GM13976 (cell line): Measurements from ENCODE around the gene FFAR4.

ENCODE experiments used
- DNase-seq: peaks from one replicate; pipeline ENCODE4 v3.0.0; 2012; ENCODE audit warnings: low spot score
- in situ Hi-C: fragments of 300-500 bp; cut with MboI; formaldehyde crosslinking; loops from one replicate; pipeline ENCODE4 v1.12.0; 2022; ENCODE audit warnings: low sequenced_read_pairs, mixed read lengths, inconsistent platforms; ENCODE audit not compliant: unreplicated experiment
- TF ChIP-seq, protein P1 (sequence below): IDR thresholded peaks from 2 replicates; pipeline ENCODE4 v1.5.1; 2012; ENCODE audit warnings: borderline replicate concordance, mild to moderate bottlenecking; ENCODE audit not compliant: insufficient read depth; ENCODE audit errors: extremely low read depth, missing control alignments, control extremely low read depth

FFAR4 gene

DNA sequence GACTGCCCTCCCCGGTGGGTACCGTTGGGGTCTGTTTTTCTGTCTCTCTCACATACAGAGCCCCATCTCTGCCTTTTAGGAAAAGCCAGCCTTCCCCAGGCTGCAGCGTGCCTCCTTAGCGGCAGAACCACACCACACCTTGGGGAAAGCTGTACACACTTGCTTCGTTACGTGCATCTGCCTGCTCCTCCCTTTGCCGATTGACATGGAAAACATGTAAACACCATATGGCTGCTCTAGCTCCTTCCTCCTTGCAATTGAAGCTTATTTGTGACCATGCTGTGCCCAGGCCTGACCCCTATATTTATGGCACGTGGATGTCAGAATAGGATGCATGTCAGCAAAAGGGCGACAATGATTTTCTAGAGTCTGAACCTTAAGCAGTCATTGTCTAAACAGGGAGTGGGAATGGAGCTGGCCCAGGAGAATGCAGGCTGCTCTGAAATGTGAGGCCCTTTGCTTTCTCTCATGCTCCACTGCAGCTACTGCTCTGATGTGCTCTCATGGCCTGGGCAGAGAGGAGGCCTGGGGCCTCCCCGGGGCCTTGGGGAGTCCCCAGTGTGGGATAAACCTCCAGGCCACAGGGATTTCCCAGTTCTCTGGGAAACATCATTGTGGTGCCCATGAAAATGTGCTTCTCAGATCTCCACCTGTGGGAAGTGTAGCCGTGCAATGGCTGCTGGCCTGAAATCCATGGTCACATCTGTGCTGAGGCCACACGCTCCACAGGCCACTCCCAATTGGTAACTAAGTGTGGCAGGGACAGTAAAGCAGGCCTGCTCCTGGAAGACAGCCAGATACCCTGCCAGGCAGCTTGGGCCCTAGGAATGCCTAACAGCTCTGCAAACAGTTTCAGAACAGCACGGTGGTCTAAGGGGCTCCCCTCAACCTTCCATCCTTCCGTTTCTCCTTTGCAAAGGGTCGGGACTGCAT, 64.4 kb downstream of the FFAR4 start:
- no peak for DNase-seq
- TF ChIP-seq, protein P1, sequence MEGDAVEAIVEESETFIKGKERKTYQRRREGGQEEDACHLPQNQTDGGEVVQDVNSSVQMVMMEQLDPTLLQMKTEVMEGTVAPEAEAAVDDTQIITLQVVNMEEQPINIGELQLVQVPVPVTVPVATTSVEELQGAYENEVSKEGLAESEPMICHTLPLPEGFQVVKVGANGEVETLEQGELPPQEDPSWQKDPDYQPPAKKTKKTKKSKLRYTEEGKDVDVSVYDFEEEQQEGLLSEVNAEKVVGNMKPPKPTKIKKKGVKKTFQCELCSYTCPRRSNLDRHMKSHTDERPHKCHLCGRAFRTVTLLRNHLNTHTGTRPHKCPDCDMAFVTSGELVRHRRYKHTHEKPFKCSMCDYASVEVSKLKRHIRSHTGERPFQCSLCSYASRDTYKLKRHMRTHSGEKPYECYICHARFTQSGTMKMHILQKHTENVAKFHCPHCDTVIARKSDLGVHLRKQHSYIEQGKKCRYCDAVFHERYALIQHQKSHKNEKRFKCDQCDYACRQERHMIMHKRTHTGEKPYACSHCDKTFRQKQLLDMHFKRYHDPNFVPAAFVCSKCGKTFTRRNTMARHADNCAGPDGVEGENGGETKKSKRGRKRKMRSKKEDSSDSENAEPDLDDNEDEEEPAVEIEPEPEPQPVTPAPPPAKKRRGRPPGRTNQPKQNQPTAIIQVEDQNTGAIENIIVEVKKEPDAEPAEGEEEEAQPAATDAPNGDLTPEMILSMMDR: no peak

More for the DNA sequence above, 64.4 kb downstream of the FFAR4 start:
- in situ Hi-C loops: no loop called here
